ENCODE results near the gene ZFHX3.
A peak's percentile ranks its signal among the peaks of the same experiment; 100 is the strongest.

Gene ZFHX3

GRCh38 chr16:72898216-72898825 is 149.6 kb downstream of the ZFHX3 start:
- no peak for DNase-seq (ENCODE audit: low spot score)

DNA sequence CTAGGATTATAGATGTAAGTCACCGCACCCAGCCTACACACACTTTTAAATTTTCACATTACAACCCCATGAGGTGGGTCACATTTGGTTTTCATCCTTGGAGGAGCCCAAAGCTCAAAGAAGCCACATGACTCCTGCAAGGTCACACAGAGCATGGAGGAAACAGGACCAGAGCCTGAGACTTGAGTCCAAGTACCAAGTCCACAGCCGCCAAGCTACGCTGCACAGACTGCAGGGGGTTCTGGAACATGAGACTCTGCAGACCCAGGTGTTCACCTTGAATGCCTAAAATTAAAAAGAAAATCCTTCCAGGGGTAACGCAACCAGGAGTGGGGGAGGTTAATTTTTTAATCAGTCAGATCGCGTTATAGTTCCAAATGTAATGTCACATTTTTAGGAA is 150.2 kb downstream of the ZFHX3 start:
- no peak for DNase-seq (ENCODE audit: low spot score)

DNA sequence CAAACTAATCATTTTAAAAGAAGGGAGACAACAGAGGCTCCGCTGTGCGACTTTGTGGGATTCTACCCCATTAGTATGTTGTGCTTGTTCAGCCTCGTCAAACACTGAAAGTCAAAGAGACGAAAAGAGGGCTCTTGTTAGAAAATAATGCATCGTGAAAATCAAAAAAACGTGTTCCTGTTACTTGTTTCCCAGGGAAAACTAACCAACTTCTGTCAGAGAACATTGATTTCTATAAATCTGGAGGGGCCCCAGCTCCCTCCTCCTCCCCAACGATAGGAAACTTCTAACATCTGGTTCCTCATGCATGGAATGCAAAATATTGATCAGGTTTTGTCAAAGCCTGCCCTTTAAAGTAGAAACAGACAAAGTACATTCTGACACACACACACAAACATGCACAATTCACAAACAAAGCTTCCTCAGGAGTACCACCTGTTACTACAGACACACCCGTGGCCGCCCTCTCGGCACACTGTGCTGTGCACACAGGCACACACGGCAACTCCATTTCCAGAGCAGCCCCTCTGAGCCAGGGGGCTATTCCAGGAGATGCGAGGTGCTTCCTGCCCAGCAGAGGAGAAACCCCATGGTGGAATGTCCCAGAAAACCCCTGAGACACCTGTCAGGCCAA is 151.3 kb downstream of the ZFHX3 start:
- no peak for DNase-seq (ENCODE audit: low spot score)

- no peak for DNase-seq (ENCODE audit: low spot score)
Measured at GRCh38 chr16:72895951-72896350, 152.0 kb downstream of the ZFHX3 start.

DNA sequence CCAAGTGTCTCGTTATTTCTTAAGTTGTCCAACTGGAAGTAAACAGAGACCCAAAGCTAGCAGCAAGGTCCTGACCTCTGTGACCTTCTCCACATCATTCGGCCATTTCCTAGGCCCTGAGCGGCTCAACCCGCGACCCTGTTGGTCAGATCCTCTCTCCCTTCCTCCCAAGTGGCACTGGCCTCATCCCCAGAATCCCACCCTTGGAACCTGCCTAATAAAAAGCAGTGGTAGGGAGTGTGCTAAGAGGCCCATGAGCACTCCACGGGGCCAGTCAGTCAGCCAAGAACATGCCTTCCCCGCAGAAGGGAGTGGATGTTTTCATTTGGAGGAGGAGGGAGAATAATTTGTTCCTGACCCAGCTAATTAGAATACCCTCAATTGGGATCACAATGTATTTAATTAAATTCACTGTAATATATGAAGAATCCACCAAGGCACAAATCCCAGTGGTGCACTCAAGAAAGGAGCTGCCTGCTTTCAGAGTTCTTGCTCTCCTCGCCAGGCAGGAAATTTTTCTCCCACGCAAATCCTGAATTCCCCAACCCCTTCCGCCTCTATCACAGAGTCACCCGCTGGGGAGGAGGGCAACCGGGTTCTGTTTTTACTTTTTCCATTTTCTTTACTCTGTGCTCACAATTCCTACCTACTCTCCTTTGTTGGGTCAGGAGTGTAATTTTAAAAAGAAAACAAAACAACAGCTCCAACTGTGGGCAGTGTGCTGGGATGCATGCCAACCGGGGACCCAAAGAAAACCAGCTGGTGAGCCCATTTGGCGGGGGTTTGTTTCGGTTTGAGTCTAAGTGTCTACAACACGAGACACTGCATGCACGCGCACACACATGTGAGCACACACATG is 153.4 kb downstream of the ZFHX3 start:
- no peak for DNase-seq (ENCODE audit: low spot score)

DNA sequence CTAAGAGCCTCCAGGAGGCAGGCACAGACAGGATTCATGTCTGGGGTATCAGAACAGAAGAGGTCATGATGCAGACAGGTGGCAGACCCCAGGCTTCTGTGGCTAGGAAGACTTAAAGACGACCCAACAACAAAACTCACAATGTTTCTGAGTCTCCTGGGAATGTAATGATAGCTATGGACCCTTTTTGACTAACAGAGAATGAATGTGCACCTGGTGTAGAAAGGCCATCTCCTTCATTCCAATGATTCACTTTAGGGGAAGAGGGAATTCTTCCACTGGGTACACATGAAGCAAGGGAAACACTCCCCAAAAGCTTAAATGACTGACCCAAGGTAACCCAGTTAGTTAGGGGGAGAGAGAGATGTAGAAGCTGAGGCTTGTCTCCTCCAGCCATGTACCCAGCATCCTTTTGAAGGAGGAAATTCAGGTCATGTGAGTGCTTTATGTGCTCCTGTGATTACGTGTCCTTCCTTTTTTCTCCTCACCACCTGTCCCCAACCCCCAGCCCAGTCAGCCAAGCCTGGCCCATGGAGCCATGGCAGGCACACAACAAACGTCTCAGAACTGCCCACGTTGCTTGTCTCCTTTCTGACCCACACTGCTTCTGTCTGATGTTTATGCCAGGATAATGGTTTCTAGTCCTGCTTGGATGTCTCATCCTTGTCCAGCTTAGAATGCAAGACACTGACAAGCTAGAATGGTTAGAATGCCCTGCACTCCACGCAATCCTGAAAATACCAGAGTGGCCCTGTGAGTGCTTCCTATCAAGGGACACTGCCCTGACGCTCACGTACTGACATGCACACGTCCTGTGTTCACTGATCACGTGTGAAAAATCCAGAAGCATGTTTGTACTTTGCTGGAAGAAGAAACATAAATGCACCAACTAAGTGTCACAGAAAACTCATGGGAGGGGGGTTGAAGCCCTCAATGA is 156.4 kb downstream of the ZFHX3 start:
- DNase-seq (ENCODE audit: low spot score), result no peak

GRCh38 chr16:72890587-72890986 is 157.3 kb downstream of the ZFHX3 start:
- no peak for DNase-seq (ENCODE audit: low spot score)

DNA sequence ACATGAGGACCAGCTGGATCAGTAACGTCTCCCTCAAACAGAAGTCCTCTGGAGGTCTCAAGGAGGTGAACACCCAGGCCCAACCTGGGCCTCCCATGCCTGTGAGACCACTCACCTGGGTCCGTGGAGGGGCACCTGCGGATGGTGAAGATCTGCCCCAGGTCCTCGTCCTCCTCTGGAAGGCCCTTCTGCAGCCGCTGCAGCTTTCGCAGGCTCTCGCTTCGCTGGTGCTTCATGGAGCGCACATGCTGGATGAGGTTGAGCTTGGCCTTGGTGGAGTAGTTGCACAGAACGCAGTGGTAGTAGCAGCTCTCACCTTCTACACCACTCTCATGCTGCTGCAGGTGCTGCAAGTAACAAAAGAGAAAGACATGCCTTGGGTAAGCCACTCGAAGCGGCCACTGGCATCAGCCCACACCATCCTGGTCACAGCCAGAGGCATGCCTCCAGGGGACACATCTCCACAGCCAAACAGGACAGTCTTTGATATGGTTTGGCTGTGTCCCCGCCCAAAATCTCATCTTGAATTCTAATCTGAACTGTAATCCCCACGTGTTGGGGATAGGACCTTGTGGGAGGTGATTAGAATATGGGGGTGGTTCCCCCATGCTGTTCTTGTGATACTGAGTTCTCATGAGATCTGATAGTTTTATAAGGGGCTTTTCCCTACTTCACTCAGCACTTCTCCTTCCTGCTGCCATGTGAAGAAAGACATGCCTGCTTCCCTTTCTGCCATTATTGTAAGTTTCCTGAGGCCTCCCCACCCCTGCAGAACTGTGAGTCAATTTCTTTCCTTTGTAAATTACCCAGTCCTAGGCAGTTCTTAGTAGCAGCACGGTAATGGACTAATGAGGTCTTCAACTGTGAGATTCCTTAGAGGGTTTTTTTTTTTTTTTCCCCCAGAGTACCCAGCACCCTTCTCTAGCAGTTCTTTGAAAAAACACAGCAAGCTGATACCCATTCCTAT is 158.0 kb downstream of the ZFHX3 start:
- DNase-seq (ENCODE audit: low spot score), result no peak

DNA sequence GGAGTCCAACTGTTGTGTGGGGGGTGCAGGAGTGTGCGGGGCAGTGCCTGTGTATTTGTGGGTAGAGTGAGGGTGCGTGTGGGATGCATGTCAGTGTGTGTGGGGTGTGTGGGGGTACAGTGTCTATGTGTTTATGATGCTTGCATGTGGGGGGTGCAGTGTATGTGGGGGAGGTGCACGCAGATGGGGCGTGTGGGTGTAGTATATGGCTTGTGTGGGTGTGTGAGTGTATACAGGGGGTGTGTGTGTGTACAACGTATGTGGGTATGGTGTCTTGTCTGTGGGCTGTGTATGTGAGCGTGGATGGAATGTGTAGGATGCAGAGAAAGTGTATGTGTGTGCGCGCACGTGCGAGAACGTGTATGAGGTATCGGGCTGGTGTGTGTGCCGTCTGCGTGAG is 160.4 kb downstream of the ZFHX3 start:
- no peak for DNase-seq (ENCODE audit: low spot score)

GRCh38 chr16:72886346-72886974 is 161.5 kb downstream of the ZFHX3 start:
- DNase-seq (ENCODE audit: low spot score), result no peak

- DNase-seq (ENCODE audit: low spot score), result no peak
Measured at GRCh38 chr16:72884573-72884972, 163.4 kb downstream of the ZFHX3 start.

DNA sequence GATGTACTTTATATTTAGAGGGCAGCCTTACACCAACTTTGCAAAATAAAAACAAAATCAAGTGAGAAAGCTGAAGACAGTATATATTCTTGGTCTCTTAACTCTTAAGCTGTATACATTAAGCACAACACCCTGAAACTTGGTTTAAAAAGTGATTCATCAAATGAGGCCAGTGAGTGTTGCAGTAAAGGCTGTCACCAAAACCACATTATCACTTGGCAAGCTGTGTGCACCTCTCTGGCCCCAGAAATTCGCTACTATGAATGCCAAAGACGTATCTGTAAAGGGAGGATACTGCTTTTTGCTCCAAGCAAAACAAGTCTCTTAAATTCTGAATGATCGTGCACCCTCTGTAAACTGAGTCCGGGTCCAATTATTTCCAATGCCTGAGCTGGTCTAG is 163.9 kb downstream of the ZFHX3 start:
- no peak for DNase-seq (ENCODE audit: low spot score)

DNA sequence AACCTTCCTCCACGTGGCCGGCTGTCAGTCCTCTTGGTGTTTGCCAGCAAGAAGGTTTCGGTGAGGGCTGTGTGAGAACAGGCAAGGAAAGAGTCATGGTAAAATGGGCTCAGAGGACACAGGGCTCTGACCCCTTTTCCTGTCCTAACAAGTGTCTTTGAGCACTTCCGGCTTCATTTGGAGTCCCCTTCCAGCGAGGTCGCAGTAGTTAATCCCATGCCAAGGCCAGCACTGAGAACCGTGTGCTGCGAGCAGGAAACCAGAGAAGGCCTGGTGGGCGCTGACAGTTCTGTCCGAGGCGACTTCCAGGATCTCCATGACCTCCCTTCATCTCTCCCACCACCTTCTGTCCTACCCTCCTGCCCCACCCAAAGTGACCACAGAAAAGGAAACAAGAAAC is 168.1 kb downstream of the ZFHX3 start:
- no peak for DNase-seq (ENCODE audit: low spot score)

GRCh38 chr16:72878301-72879269 is 169.3 kb downstream of the ZFHX3 start:
- no peak for DNase-seq (ENCODE audit: low spot score)

GRCh38 chr16:72877374-72878028 is 170.4 kb downstream of the ZFHX3 start:
- DNase-seq (ENCODE audit: low spot score), result no peak

DNA sequence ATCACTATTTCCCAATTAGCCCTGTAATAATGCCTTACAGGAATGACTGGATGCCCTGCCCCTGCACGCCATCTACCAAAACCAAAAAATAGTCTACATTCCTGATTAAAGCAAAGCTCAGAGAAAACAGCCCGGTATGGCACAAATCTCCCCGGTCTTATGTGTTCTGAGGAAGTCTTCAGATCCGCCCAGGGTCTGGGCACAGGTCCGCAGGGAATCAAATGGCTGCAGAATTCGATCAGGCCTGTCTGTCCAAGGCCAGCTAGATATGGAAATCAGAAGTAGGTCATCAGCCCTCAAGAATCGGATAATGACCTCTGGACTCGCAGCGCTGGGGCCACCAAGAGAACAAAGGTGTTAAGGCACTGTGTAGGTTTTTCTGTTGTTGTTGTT is 171.0 kb downstream of the ZFHX3 start:
- DNase-seq (ENCODE audit: low spot score), result no peak

DNA sequence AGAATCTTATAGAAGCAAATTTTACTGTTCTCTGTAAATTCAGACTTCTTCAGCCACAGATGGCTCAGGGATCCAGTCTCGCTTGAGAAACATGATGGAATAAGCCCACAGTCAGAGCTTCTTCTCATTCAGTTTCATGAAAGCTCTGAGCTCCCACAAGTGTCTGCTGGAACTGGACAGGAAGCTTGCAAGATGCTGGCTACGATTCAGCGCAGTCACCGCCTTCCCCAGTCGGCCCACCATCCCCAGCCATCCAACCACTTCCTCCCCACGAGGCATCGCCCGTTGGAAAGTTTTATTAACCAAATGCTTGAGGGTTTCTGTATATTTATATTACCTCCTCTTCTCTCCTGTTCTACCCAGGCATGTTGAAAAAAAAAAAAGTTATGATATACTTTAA is 171.7 kb downstream of the ZFHX3 start:
- DNase-seq (ENCODE audit: low spot score), result peak; percentile 65

- DNase-seq (ENCODE audit: low spot score), result no peak
Measured at GRCh38 chr16:72875291-72876031, 172.5 kb downstream of the ZFHX3 start.

Measured in Ammon's horn (tissue), 1 donor.